Peyer's patch (tissue), 4 donors: ENCODE measurements around the gene HS3ST2. TPM values are rescaled to one million over a fixed set of nuclear protein-coding genes. Genes with fewer than 3 reads are reported as not detected.
"Not testable (repeated sequence)": the region's sequence is repeated elsewhere in the genome, so short reads cannot be mapped to it uniquely, and the experiment has no call there.

ENCODE experiments used
- DNase-seq, 3 donors: peaks; one replicate each; pipeline ENCODE4 v3.0.0-alpha.2; 2017 to 2019
- H3K27ac ChIP-seq, 4 donors: fragments of 200-600 bp; sonication (generic); one replicate each; pipeline ENCODE4 v1.5.1; 2016 to 2019
- H3K27me3 ChIP-seq, 2 donors: fragments of 200-600 bp; sonication (generic); one replicate each; pipeline ENCODE4 v1.5.1; 2019
- H3K36me3 ChIP-seq, 3 donors: fragments of 200-600 bp; sonication (generic); one replicate each; pipeline ENCODE4 v1.5.1; 2016 to 2019
- H3K4me1 ChIP-seq, 4 donors: fragments of 200-600 bp; sonication (generic); one replicate each; pipeline ENCODE4 v1.5.1; 2016 to 2019
- H3K4me3 ChIP-seq, 4 donors: fragments of 200-600 bp; sonication (generic); 1 replicate in 3 of 4; 2 replicates in 1 of 4; pipeline ENCODE4 v1.5.1; 2016 to 2019; ENCODE audit warnings: mild to moderate bottlenecking in 1 of 4
- H3K9me3 ChIP-seq, 4 donors: fragments of 200-600 bp; sonication (generic); one replicate each; pipeline ENCODE4 v1.5.1; 2016 to 2019; ENCODE audit warnings: mild to moderate bottlenecking in 1 of 4
- POLR2A ChIP-seq, 2 donors: fragments of 450-650 bp; IDR thresholded peaks; one replicate each; pipeline ENCODE4 v1.5.1; 2017; ENCODE audit warnings: antibody characterized with exemption in 2 of 2, mild to moderate bottlenecking in 2 of 2, moderate library complexity in 2 of 2
- total RNA-seq, 4 donors: library from RNA; depleted of rRNA; stranded (reverse); fragments of >200 nt; gene quantifications; one replicate each; pipeline ENCODE4 v1.1.0, GENCODE V29; 2016
- TF ChIP-seq, protein P1 (sequence below), 6 experiments: fragments of 450-650 bp in 4 of 6; fragments of 200-600 bp in 2 of 6; sonication (generic) in 1 of 6; IDR thresholded peaks; one replicate each; pipeline ENCODE4 v1.5.1; 2017 to 2019; ENCODE audit warnings: antibody characterized with exemption in 6 of 6, mild to moderate bottlenecking in 3 of 6, moderate library complexity in 1 of 6

HS3ST2 gene
- total RNA-seq, 4 donors from 2014 or later = 0.40 TPM; not detected in 3

GRCh38 chr16:22814711-22815105, 746 bp downstream of the HS3ST2 start:
- no peak for DNase-seq

DNA sequence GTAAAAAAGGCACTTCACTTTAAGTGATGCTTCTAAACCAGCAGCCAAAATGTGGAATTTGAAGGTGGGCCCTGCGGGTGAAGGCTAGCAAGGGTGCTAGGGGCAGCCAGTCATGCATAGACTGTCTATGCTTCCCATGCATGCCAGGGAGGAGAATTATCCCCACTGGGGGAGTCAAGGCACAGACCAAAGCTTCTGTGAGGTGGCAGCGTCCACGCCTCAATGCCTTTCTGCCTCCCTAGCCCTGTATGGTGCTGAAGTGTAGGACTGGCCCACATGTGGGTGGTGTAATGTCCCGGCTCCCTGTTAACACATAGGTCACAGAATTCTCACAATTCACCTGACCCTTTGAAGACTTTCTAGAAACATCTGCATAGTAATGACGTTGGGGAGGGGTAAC, 1.9 kb downstream of the HS3ST2 start:
- Histone ChIP-seq H3K27ac (no peak overlapping the region), H3K4me1 (peaks cover 0 to 17% (median 3%) of the 10 kb centered on the region in 4 donors), H3K4me3 (no peak overlapping the region), H3K27me3 (peaks cover 0 to 15% of the 10 kb centered on the region in 2 donors), H3K9me3 (no peaks in the 10 kb centered on the region), H3K36me3 (no peaks in the 10 kb centered on the region)
- TF ChIP-seq, protein P1, sequence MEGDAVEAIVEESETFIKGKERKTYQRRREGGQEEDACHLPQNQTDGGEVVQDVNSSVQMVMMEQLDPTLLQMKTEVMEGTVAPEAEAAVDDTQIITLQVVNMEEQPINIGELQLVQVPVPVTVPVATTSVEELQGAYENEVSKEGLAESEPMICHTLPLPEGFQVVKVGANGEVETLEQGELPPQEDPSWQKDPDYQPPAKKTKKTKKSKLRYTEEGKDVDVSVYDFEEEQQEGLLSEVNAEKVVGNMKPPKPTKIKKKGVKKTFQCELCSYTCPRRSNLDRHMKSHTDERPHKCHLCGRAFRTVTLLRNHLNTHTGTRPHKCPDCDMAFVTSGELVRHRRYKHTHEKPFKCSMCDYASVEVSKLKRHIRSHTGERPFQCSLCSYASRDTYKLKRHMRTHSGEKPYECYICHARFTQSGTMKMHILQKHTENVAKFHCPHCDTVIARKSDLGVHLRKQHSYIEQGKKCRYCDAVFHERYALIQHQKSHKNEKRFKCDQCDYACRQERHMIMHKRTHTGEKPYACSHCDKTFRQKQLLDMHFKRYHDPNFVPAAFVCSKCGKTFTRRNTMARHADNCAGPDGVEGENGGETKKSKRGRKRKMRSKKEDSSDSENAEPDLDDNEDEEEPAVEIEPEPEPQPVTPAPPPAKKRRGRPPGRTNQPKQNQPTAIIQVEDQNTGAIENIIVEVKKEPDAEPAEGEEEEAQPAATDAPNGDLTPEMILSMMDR (IDR thresholded peaks at IDR 0.05) = no peak
- TF ChIP-seq POLR2A (IDR thresholded peaks at IDR 0.05) = no peak
- no peak for DNase-seq

More at GRCh38 chr16:22814711-22815105, 746 bp downstream of the HS3ST2 start:
- no peaks in the 10 kb centered on the region for H3K9me3 ChIP-seq
- H3K4me1 ChIP-seq = peaks cover 0 to 17% (median 3%) of the 10 kb centered on the region in 4 donors
- no peak overlapping the region for H3K27ac ChIP-seq
- peak overlapping the region in 2 of 4 donors; percentile 32 to 43 for H3K4me3 ChIP-seq
- no peaks in the 10 kb centered on the region for H3K36me3 ChIP-seq
- peaks cover 0 to 15% of the 10 kb centered on the region in 2 donors for H3K27me3 ChIP-seq
- TF ChIP-seq, protein P1 (IDR thresholded peaks at IDR 0.05) = no peak
- TF ChIP-seq POLR2A (IDR thresholded peaks at IDR 0.05) = no peak

- Histone ChIP-seq H3K4me1 (peaks cover 0 to 17% (median 3%) of the 10 kb centered on the region in 4 donors), H3K36me3 (no peaks in the 10 kb centered on the region), H3K27ac (no peak overlapping the region), H3K27me3 (peaks cover 0 to 15% of the 10 kb centered on the region in 2 donors), H3K4me3 (no peak overlapping the region), H3K9me3 (no peaks in the 10 kb centered on the region)
- DNase-seq = no peak
- TF ChIP-seq, protein P1 (IDR thresholded peaks at IDR 0.05) = no peak
- TF ChIP-seq POLR2A (IDR thresholded peaks at IDR 0.05) = no peak
Measured at GRCh38 chr16:22816475-22816874, 2.5 kb downstream of the HS3ST2 start.

- not testable (repeated sequence) for H3K9me3 ChIP-seq, H3K36me3 ChIP-seq, H3K27ac ChIP-seq, H3K27me3 ChIP-seq, H3K4me3 ChIP-seq, DNase-seq
- H3K4me1 ChIP-seq = peaks cover 0 to 11% (median 2%) of the 10 kb centered on the region in 4 donors
Measured at GRCh38 chr16:22818736-22819135, 4.8 kb downstream of the HS3ST2 start.

GRCh38 chr16:22838681-22839080, 24.7 kb downstream of the HS3ST2 start:
- H3K27me3 ChIP-seq = no peaks in the 10 kb centered on the region
- H3K36me3 ChIP-seq = no peaks in the 10 kb centered on the region
- H3K4me3 ChIP-seq = no peak overlapping the region
- no peak for DNase-seq
- H3K27ac ChIP-seq = no peak overlapping the region
- TF ChIP-seq POLR2A (IDR thresholded peaks at IDR 0.05) = no peak
- TF ChIP-seq, protein P1 (IDR thresholded peaks at IDR 0.05) = no peak
- no peaks in the 10 kb centered on the region for H3K9me3 ChIP-seq
- H3K4me1 ChIP-seq = no peaks in the 10 kb centered on the region

GRCh38 chr16:22842031-22842430, 28.1 kb downstream of the HS3ST2 start:
- not testable (repeated sequence) for H3K4me3 ChIP-seq, H3K9me3 ChIP-seq, H3K27me3 ChIP-seq, H3K27ac ChIP-seq, H3K4me1 ChIP-seq, DNase-seq, H3K36me3 ChIP-seq

DNA sequence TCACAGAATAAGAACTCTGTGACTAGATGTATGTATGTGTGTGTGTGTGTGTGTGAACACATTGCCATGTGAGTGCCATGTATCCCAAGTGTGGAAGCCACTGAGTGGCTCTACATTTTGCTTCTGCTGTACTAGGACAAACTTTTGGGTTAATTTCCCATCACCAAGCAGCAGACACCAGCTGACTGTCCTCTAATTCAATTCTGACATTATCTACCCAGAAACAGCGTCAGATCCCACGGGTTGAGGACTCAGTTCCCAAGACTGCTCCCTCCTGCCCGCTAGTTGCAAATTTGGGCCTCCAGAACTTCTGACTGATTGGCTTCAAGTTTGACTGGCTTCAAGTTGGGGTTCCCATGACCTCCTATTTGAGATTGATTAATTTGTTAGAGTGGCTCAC, 29.2 kb downstream of the HS3ST2 start:
- Histone ChIP-seq H3K4me1 (no peaks in the 10 kb centered on the region), H3K36me3 (no peaks in the 10 kb centered on the region), H3K4me3 (no peak overlapping the region), H3K9me3 (no peaks in the 10 kb centered on the region), H3K27me3 (no peaks in the 10 kb centered on the region), H3K27ac (no peak overlapping the region)
- no peak for TF ChIP-seq POLR2A (IDR thresholded peaks at IDR 0.05)
- TF ChIP-seq, protein P1 (IDR thresholded peaks at IDR 0.05) = no peak
- DNase-seq = no peak
